SK-MEL-5 (cell line): ENCODE results near the gene SLC23A3. TPM values are rescaled to one million over a fixed set of nuclear protein-coding genes. Genes with fewer than 3 reads are reported as not detected.

Source experiments
- DNase-seq: peaks from one replicate; pipeline ENCODE4 v3.0.0-alpha.2; 2016; ENCODE audit warnings: low read depth, low spot score
- in situ Hi-C: cut with HindIII; loops from 2 replicates; pipeline ENCODE4 v1.10.0; 2016; ENCODE audit warnings: low sequenced_read_pairs, high pct_unique_total_duplicates, low pct_unique_long_range_greater_than_20kb
- total RNA-seq: library from RNA; depleted of rRNA; stranded (reverse); fragments of >200 nt; shearing (Covaris generic); gene quantifications from 2 replicates; pipeline ENCODE4 v1.2.3, GENCODE V29; 2014

Gene SLC23A3
- total RNA-seq, 1 experiment from 2014 or later: 0.34 TPM

DNA sequence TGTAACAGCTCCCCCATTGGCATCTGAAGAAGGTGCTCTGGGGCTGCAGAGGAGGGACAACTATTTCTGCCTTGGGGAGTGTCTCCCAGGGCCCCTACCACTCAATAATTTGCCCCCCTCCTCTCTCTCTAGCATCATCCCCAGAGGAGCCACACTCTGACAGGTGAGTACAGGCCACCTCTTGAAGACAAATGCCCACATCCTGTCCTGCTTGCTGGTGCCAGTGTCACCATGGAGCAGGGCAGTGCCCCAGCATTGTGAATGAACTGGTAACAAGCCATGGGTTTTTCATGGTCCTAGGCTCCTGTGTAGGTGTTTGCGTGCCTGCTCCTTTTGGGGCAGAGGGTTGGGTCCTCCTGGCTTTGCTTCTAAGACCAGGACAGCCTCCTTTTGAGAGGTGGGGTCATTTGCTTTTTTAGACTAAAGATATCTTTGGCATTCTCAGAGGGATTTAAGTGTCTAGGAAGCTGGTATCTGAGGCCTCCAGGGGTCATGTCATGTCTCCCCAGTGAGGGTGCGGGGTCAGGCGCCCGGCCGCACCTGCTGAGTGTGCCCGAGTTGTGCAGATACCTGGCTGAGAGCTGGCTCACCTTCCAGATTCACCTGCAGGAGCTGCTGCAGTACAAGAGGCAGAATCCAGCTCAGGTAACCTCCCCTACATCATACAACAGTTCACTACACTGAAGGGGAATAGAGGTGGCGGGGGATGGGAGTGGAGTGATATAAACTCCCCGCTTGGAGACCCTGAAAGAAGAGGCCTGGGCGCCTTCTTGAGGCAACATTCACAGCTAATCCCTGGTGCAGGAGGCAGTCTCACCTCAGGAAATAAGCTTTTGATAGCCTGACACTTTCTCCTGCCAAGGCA is 10.0 kb upstream of the SLC23A3 start:
- in situ Hi-C loops: no loop called here
- DNase-seq: no peak

DNA sequence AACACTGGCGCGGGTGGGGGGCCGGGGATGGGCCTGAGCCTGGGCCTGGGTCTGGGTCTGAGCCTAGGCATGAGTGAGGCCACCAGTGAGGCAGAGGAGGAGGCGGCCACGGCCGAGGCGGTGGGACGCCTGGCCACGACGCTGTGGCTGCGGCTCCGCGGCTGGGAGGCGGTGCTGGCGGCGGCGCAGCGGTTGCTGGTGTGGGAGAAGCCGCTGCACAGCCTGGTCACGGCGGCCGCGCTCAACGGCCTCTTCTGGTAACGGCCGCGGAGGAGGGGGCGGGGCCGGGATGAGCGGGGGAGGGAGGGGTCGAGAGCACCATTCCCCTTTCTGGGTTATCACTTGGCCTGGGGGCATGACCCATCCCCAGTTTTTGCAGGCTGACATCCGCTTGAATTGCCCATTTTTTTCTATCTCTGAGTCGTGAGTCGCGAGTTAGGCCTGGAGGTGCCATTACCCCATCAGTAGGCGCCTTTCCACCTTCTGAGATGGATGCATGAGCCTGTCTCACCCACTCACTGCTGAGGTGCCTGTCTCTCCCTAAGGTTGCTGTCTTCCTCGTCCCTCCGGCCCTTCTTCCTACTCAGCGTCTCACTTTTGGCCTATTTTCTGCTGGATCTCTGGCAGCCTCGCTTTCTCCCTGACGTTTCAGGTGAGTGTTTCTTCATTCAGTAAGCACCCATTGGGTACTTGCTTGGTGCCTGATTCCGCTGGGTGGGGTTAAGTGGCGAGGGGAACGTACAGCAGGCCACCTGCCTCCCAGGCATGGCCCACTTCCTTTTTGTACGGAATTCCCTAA is 8.7 kb upstream of the SLC23A3 start:
- peak; percentile 26 for DNase-seq
- in situ Hi-C loops: no loop called here

DNA sequence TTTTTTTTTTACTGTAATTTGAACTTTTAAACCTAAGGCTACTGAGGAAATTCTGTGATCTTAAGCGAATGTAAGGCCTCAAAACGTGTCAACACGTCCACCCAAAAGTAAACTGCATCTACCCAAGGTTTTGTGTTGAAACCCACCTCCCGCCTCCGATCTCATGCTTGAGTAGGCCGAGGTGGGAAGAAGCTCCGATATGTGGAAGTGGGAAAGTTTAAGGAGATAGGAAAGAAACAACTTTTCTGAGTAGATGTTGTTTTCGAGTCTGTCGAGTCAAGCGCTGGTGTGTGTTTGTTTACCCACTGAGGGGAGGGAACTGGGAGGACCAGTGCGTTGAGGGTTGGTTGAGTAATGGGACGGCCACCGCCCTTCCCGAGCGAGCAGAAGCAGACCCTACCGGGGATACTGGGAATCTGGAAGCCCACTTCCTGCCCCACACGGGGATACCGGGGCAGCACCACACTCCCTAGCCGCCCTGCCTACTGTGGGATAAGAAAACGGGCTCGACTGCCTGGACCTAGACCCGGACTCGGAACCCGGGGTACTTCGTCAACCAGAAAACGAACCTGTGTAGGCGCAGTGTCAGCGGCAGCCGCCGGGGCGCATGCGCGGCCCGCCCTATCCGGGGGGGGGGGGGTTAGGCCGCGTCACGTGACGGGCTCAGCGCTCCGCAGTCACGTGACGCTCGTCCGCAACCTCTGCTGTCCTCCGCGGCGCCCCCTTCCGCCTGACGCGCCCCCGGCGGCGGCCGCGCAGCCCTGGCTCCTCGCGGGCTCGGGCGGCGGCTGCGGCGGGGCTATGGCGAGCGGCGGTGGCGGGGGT is 7.9 kb upstream of the SLC23A3 start, which contains the start of gene RETREG2:
Gene RETREG2 (plus strand): TSS at position 724 of the 825 bp plus-strand sequence. CDS start 78 bp downstream, at position 802.
- in situ Hi-C loops: no loop called here
- DNase-seq: peak; percentile 85

DNA sequence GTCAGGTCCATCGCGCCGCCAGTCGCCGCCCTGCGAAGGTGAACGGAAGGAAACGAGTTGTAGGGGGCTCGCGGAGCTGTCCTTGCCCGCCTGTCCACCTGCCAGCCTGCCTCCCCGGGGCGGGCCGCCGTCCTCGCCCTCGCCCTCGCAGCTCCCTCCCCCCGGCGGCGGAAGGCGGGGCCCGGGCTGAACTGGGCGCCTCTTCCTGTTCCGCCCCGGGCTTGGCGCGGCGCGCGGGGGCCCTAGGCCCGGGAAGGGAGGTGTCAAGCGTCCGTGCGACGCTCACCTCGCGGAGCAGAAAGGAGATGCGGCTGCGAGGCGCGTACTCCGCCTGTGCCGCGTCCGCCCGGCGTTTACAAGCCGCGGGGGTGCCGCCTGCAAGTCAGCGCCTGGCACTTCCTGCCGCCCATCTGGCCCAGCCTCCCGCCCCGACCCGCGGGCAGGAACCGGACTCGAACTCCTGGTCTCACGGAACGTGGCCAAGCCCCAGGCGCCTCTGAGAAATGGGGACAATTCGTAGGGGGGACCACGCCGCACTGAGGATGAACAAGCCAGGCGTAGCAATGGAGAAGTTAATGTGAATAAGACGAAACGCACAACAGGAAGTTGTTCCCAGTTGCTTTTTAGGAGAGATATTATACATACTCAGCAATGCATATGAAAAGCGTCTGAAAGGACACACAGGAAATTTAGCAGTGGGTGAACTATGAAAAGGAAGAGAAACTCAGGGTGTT is 7.2 kb upstream of the SLC23A3 start, which contains the start of gene CNPPD1:
Gene CNPPD1 (minus strand): TSS at position 108 of the 734 bp plus-strand sequence. CDS start 97 bp downstream, at position 11.
- peak; percentile 78 for DNase-seq
- in situ Hi-C loops: no loop called here

DNA sequence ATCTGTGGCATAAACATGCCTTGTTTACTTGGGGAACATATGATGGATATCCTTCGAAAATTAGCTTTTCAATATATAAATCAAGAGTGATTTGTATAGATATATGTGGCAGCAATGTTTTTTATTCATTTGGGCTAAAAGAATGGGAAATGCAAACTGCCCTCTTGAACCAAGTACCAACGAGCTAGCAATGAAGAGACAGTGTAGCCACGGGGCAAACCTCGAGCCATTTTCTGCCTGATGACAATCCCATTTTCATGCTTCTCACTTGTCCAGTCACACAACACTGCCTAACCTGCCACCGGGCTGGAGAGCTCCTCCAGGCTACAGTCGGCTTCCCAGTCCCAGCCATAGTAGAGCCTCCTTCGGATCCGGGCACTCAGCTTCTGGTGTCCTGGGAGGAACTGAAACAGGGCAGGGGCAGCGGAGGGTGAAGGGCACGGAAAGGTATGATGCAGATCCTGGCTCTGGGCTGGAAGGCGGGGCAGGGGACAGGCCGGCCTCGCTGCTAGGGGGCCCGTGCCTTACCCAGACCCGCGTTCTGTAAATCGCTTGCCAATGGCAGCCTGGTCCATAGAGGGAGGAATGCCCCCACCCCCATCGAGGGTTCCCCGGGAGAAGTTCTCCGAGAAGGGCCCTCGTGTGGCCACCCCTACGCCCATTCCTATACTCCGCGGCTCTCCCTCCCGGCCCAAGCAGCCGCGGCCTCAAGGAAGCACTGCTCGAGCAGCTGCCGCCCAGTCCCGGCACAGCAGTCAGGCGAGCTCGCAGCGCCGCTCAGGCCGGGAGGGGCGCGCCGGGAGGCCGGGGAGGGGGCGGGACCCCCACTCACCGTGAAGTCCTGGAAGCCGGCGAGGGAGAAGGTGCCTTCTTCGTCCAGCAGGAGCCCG is 6.3 kb upstream of the SLC23A3 start:
- DNase-seq: peak; percentile 30
- in situ Hi-C loops: no loop called here

- in situ Hi-C loops: no loop called here
- DNase-seq: no peak
These were observed 5.7 kb upstream of the SLC23A3 start for GRCh38 chr2:219175486-219175885.

- in situ Hi-C loops: no loop called here
- DNase-seq: no peak
These were observed 5.0 kb upstream of the SLC23A3 start for GRCh38 chr2:219174801-219175200.

DNA sequence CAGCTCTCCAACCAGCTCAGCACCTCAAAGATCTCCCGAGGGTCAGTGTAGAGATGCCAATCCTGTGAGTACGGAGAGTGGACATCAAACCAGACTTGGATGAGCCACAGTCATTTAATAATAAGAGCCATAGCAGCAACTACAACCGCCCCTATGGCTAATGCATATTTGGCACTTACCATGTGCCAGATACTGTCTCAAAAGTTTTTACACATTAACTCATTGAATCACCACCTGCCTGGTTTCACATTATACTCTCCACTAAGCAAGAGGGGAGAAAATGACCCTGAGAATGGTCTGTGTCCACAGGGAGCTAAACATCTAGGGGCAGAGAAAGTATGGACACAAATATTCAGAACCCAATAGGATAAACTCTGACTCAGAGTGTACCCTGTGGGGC is 4.3 kb upstream of the SLC23A3 start:
- no peak for DNase-seq
- in situ Hi-C loops: no loop called here

- DNase-seq: no peak
- in situ Hi-C loops: no loop called here
These were observed 3.3 kb upstream of the SLC23A3 start for GRCh38 chr2:219173176-219173575.

- in situ Hi-C loops: no loop called here
- no peak for DNase-seq
These were observed 2.7 kb upstream of the SLC23A3 start for GRCh38 chr2:219172231-219173154.

DNA sequence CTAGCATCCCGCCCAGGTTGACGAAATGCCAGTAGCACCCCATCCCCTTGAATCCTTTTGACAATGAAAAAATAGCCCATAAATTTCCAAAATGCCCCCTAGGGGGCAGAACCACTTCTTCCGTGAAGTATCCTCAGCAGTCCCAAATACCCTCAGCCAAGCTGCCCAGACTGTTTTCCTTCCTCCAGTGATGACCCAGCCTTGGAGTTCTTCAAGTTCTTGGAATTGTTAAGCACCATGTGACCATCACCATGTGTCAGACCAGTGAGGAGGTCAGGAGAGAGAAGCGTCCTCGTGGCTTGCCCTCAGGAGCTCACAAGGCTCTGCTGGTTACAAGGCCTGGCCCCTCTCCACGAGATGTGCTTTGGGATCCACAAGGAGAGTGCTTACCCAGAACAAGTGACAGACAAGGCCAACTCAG is 1.4 kb upstream of the SLC23A3 start:
- DNase-seq: peak; percentile 97
- in situ Hi-C loops: no loop called here

DNA sequence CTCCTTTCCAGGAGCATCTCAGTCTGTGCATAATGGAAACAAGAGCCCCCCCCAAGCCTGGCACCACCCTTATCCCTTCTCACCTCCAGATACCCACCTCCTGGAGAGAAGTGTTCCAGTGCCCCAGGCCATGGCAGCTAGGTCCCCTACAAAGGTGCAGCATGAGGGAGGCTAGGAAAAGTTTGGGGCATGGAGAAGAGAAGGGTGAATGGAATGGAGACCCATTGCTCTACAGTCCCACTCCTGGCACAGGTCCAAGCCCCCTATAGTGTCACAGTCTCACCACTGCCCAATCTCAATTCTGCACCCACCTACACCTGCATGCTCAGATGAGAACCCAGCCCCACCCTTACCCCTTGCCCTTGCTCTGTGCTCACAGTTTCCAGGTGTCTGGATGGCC is 897 bp downstream of the SLC23A3 start:
- no peak for DNase-seq
- in situ Hi-C loops: no loop called here

DNA sequence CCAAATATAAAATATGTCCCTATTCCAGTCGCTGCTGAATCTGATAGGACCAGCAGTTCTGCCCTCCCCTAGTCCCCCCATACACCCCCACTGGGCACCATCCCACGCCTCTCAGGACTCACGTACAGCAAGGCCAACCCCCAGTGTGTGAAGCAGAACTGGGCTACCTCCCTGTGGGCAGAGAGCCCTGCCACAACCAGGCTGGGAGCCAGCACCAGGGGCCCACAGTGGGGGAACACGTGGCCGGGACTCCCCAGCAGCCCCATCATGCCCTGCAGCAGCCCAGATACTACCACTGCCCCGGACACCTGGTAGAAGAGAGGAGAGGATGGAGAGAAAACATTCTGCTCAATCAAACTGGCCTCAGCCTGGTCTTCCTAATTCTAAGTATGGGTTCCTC is 1.3 kb downstream of the SLC23A3 start:
- in situ Hi-C loops: no loop called here
- DNase-seq: no peak

- in situ Hi-C loops: no loop called here
- DNase-seq: no peak
These were observed 1.8 kb downstream of the SLC23A3 start for GRCh38 chr2:219167997-219168396.
